22Rv1 (cell line): ENCODE measurements around the gene C2orf76.

Source experiments
- H3K27ac ChIP-seq: fragments of 450-650 bp; 2 replicates; pipeline ENCODE4 v1.5.1; 2017
- ZFX ChIP-seq: fragments of 450-650 bp; IDR thresholded peaks from 2 replicates; pipeline ENCODE4 v1.6.1; 2017; ENCODE audit warnings: antibody characterized with exemption, borderline replicate concordance
- TF ChIP-seq, protein P1 (sequence below): fragments of 450-650 bp; IDR thresholded peaks from 2 replicates; pipeline ENCODE4 v1.5.1; 2017; ENCODE audit warnings: mild to moderate bottlenecking

C2orf76 gene

DNA sequence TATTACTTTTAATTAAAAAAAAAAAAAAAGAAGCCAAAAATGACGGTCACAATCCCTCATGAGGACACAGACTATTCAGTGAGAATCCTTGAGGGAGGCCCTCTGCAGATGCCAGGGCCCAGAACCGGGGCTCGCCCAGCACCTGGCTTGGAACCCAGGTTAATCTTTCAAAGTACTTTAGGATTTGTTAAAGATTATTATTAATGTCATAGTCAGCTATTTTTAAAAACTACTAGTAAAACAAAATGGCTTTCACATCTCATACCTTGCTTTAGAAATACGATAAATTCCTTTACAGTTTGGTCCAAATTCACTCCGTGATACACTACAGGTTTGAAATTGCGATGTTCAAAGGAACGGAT, 27.1 kb downstream of the C2orf76 start:
- H3K27ac ChIP-seq = no peak overlapping the region
- TF ChIP-seq, protein P1, sequence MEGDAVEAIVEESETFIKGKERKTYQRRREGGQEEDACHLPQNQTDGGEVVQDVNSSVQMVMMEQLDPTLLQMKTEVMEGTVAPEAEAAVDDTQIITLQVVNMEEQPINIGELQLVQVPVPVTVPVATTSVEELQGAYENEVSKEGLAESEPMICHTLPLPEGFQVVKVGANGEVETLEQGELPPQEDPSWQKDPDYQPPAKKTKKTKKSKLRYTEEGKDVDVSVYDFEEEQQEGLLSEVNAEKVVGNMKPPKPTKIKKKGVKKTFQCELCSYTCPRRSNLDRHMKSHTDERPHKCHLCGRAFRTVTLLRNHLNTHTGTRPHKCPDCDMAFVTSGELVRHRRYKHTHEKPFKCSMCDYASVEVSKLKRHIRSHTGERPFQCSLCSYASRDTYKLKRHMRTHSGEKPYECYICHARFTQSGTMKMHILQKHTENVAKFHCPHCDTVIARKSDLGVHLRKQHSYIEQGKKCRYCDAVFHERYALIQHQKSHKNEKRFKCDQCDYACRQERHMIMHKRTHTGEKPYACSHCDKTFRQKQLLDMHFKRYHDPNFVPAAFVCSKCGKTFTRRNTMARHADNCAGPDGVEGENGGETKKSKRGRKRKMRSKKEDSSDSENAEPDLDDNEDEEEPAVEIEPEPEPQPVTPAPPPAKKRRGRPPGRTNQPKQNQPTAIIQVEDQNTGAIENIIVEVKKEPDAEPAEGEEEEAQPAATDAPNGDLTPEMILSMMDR = no peak
- no peak for TF ChIP-seq ZFX

DNA sequence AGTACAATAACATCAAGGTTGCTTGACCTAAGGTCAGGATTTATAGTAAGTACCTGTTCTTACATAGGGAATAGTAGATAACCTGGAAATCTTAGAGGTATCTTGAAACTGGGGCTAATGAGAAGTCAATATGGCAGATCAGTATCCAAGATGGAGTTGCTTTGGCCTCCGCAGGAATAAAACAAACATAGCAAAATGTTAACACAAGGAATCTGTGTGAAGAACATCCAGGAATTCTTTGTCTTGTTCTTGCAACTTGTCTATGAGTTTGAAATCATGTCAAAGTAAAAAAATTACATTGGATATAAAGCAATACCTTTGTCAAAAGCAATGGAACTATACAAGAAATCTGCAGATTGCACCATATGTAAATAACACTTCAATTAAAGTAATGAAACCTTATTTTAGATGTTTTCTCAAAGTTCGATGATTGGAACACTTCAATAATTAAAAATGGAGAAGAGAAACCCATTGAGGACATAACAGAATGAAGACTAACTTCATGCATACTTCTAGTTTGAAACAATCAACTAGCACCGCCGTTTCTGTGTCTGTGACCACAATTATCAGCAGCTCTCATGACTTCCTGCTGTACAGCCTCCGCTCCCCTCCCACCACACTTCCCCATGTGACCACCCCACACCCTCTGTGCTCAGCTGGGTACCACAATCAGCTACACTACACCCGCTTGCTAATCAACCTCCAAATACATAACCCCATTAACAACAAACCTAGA, 27.6 kb downstream of the C2orf76 start:
- no peak overlapping the region for H3K27ac ChIP-seq
- TF ChIP-seq, protein P1 = no peak
- no peak for TF ChIP-seq ZFX

DNA sequence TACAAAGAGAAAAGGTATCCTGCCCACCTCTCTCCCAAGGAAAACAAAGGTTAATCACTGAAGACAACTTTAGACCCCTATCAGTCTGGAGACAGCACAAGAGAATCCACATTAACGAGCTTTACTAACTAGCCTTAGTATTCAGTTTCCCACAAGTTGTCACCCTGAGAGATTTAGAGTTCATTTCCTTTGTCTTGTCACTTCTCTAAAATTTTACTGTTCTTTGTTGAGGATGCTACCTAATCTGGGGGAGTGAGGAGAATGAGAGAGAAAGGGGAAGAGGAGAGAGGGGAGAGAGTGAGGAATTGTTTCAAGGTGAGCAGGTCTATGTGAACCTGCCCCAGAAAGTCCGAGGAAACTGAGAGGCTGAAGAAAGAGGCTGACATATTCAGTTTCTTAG, 28.4 kb downstream of the C2orf76 start:
- no peak overlapping the region for H3K27ac ChIP-seq
- TF ChIP-seq, protein P1 = no peak
- TF ChIP-seq ZFX = no peak

DNA sequence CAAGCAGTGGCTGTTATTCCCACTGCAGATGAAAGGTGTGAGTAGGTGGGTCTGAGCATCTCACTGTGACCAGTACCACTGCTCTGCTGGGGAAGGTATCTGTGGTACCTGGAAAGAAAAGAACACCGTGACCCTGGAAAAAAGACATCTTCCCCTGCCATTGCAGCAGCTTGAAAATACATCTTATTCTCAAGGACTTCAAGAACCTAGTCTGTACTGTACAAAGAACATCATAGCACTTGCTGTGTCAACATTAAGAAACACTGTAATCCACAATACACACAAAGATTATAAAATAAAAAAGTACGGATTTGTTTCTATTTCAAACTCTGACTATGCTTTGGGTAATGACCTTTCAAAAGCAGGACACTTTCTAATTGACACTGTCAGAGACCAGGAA, 28.9 kb downstream of the C2orf76 start:
- TF ChIP-seq, protein P1 = no peak
- TF ChIP-seq ZFX = no peak
- H3K27ac ChIP-seq = no peak overlapping the region

DNA sequence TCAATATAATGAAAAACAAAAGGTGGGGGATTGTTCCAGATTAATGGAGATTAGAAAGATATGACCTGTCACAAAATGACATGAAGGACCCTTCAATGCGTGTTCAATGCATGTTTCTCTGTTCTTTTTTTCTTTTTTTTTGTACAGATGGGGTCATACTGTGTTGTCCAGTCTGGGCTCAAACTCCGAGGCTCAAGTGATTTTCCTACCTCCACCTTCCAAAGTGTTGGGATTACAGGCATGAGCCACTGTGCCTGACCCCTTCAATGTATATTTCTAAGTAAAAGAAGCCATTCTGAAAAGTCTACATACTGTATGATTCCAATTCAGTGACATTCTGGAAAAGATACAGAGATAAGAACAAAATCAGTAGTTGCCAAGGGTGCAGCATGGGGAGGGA, 32.8 kb downstream of the C2orf76 start:
- no peak for TF ChIP-seq ZFX
- TF ChIP-seq, protein P1 = no peak
- no peak overlapping the region for H3K27ac ChIP-seq

DNA sequence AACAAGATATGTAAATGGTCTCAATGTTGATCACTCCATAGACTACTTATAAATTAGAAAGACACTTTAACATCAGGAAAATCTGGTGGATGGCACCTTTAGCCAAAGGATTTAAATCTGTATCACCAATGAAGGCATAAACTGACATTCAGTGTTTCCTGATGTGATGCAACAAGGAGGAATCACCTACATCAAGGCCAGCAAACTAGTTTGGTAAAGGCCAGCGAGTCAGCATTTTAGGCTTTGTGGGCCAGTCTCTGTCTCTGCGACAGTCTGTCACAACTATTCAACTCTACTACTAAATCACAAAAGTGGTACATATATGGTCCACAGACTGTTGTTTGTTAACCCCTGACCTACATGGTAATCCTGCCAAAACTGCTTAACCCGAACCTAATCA, 33.3 kb downstream of the C2orf76 start:
- no peak overlapping the region for H3K27ac ChIP-seq
- TF ChIP-seq ZFX = no peak
- TF ChIP-seq, protein P1 = no peak

DNA sequence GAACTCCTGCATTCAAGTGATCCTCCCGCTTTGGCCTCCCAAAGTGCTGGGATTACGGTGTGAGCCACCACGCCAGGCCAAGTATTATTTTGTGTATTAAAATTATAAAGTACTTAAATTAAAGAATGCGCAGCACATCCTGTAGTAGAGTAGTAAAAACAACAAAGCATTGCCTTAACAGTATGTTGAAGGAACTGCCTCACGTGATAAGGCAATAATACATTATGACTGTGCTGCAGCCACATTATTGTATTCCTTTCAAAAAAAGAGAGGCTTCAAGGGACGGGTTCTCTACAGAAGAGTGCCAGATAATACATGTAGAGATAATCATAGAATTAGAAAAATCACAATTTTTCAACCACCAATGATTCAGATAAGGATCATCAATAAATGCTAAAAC, 33.7 kb downstream of the C2orf76 start:
- no peak overlapping the region for H3K27ac ChIP-seq
- TF ChIP-seq ZFX = no peak
- TF ChIP-seq, protein P1 = no peak
